WTC11 (cell line): ENCODE results near the gene PNRC1. TPM values are rescaled to one million over a fixed set of nuclear protein-coding genes. Genes with fewer than 3 reads are reported as not detected.

Experiments
- ATAC-seq: fragments of 200-7000 bp; cut with Tn5 transposase; 2 replicates; pipeline ENCODE4 v1.10.0; 2021; ENCODE audit warnings: mild to moderate bottlenecking, moderate library complexity
- CTCF ChIA-PET: fragments of 300-600 bp; sonication (Branson Sonifier 250); formaldehyde crosslinking; loops from one replicate; lab custom pipeline; 2021; ENCODE audit warnings: antibody characterized with exemption; lab: Charles Lee
- POLR2A ChIA-PET: fragments of 350-600 bp; sonication (Branson Sonifier 250); formaldehyde crosslinking; loops from one replicate; lab custom pipeline; 2021; ENCODE audit warnings: antibody characterized with exemption; lab: Charles Lee
- DNase-seq: peaks from one replicate; pipeline ENCODE4 v3.0.0; 2021; ENCODE audit warnings: low spot score
- H3K27ac Mint-ChIP-seq: 2 replicates; pipeline ENCODE4 v1.8.0; 2021; ENCODE audit warnings: mixed read lengths
- H3K27me3 Mint-ChIP-seq: 2 replicates; pipeline ENCODE4 v1.8.0; 2021; ENCODE audit warnings: low read depth, mild to moderate bottlenecking, moderate library complexity, mixed read lengths
- H3K36me3 Mint-ChIP-seq: 2 replicates; pipeline ENCODE4 v1.8.0; 2021; ENCODE audit warnings: mixed read lengths
- H3K4me1 Mint-ChIP-seq: 2 replicates; pipeline ENCODE4 v1.8.0; 2022; ENCODE audit warnings: mixed read lengths
- H3K4me3 Mint-ChIP-seq: 2 replicates; pipeline ENCODE4 v1.8.0; 2021; ENCODE audit warnings: mild to moderate bottlenecking, moderate library complexity, mixed read lengths
- H3K9me3 Mint-ChIP-seq: 2 replicates; pipeline ENCODE4 v1.8.0; 2021; ENCODE audit warnings: mixed read lengths
- AFF4 ChIP-seq: sonication (generic); formaldehyde crosslinking; IDR thresholded peaks from 2 replicates; pipeline ENCODE4 v1.8.1; 2023; ENCODE audit warnings: mild to moderate bottlenecking, missing genetic modification reagents, borderline replicate concordance
- AR ChIP-seq: fragments of 250-450 bp; sonication (Bioruptor Pico); IDR thresholded peaks from 2 replicates; pipeline ENCODE4 v1.9.0; 2021; ENCODE audit warnings: mild to moderate bottlenecking
- ATF3 ChIP-seq: sonication (generic); formaldehyde crosslinking; conservative IDR thresholded peaks from 2 replicates; pipeline ENCODE4 v1.8.1; 2022; ENCODE audit warnings: mild to moderate bottlenecking, missing genetic modification reagents
- CBFB ChIP-seq: sonication (generic); formaldehyde crosslinking; IDR thresholded peaks from 2 replicates; pipeline ENCODE4 v1.8.1; 2022; ENCODE audit warnings: mild to moderate bottlenecking, low read depth, missing genetic modification reagents
- FOXJ3 ChIP-seq: sonication (generic); formaldehyde crosslinking; IDR thresholded peaks from 2 replicates; pipeline ENCODE4 v1.9.0; 2021; ENCODE audit warnings: missing genetic modification reagents, mild to moderate bottlenecking, borderline replicate concordance
- FOXK1 ChIP-seq: sonication (generic); formaldehyde crosslinking; IDR thresholded peaks from 2 replicates; pipeline ENCODE4 v1.8.0; 2022; ENCODE audit warnings: mild to moderate bottlenecking, moderate library complexity, missing genetic modification reagents
- FOXP1 ChIP-seq: sonication (generic); formaldehyde crosslinking; IDR thresholded peaks from 2 replicates; pipeline ENCODE4 v1.8.0; 2022; ENCODE audit warnings: missing genetic modification reagents, mild to moderate bottlenecking, moderate library complexity, borderline replicate concordance
- GABPB1 ChIP-seq: sonication (generic); formaldehyde crosslinking; IDR thresholded peaks from 2 replicates; pipeline ENCODE4 v1.8.1; 2023; ENCODE audit warnings: mild to moderate bottlenecking, missing genetic modification reagents
- IRF1 ChIP-seq: sonication (generic); formaldehyde crosslinking; IDR thresholded peaks from 2 replicates; pipeline ENCODE4 v1.8.0; 2023; ENCODE audit warnings: missing genetic modification reagents
- SMAD3 ChIP-seq: sonication (generic); formaldehyde crosslinking; IDR thresholded peaks from 2 replicates; pipeline ENCODE4 v1.8.0; 2022; ENCODE audit warnings: missing genetic modification reagents, mild to moderate bottlenecking, borderline replicate concordance
- SMAD4 ChIP-seq: sonication (generic); formaldehyde crosslinking; IDR thresholded peaks from 2 replicates; pipeline ENCODE4 v1.8.0; 2022; ENCODE audit warnings: mild to moderate bottlenecking, missing genetic modification reagents
- SOX15 ChIP-seq: fragments of 250-450 bp; sonication (Bioruptor Pico); IDR thresholded peaks from 2 replicates; pipeline ENCODE4 v1.9.0; 2021; ENCODE audit warnings: mild to moderate bottlenecking
- SP1 ChIP-seq: sonication (generic); formaldehyde crosslinking; conservative IDR thresholded peaks from 2 replicates; pipeline ENCODE4 v1.8.1; 2022; ENCODE audit warnings: missing genetic modification reagents
- TEAD4 ChIP-seq: sonication (generic); formaldehyde crosslinking; IDR thresholded peaks from 2 replicates; pipeline ENCODE4 v1.8.0; 2022; ENCODE audit warnings: mild to moderate bottlenecking, missing genetic modification reagents
- ZBTB21 ChIP-seq: sonication (generic); formaldehyde crosslinking; IDR thresholded peaks from 2 replicates; pipeline ENCODE4 v1.8.1; 2023; ENCODE audit warnings: mild to moderate bottlenecking, missing genetic modification reagents, borderline replicate concordance
- ZNF425 ChIP-seq: fragments of 250-450 bp; sonication (Bioruptor Pico); conservative IDR thresholded peaks from 2 replicates; pipeline ENCODE4 v1.9.0; 2021; ENCODE audit warnings: mild to moderate bottlenecking
- ZNF532 ChIP-seq: fragments of 250-450 bp; sonication (Bioruptor Pico); IDR thresholded peaks from 2 replicates; pipeline ENCODE4 v1.9.0; 2021; ENCODE audit warnings: mild to moderate bottlenecking, borderline replicate concordance
- total RNA-seq: library from RNA; stranded (reverse); gene quantifications from 3 replicates; pipeline ENCODE4 v1.2.3, GENCODE V29; 2021

Gene PNRC1
- total RNA-seq, 1 experiment from 2014 or later: 39.0 TPM

- Mint-ChIP-seq H3K36me3 (no peaks in the 10 kb centered on the region), H3K4me1 (peaks cover 9% of the 10 kb centered on the region), H3K9me3 (no peaks in the 10 kb centered on the region), H3K4me3 (peak overlapping the region; percentile 74), H3K27ac (no peak overlapping the region), H3K27me3 (peaks cover 49% of the 10 kb centered on the region)
- TF ChIP-seq AR: no peak
- TF ChIP-seq SMAD4 (CRISPR knock-in tag): no peak
- no peak for TF ChIP-seq TEAD4 (CRISPR knock-in tag)
- TF ChIP-seq AFF4 (CRISPR knock-in tag): no peak
- no peak for TF ChIP-seq FOXP1 (CRISPR knock-in tag)
- TF ChIP-seq FOXJ3: no peak
- TF ChIP-seq SMAD3 (CRISPR knock-in tag): no peak
- TF ChIP-seq SOX15 (CRISPR knock-in tag): no peak
- no peak for TF ChIP-seq ZNF425 (CRISPR knock-in tag)
- TF ChIP-seq GABPB1 (CRISPR knock-in tag): no peak
- TF ChIP-seq ZBTB21 (CRISPR knock-in tag): no peak
- TF ChIP-seq IRF1: no peak
- TF ChIP-seq ATF3 (CRISPR knock-in tag): no peak
- no peak for TF ChIP-seq SP1
- no peak for TF ChIP-seq FOXK1
- no peak for TF ChIP-seq CBFB
- TF ChIP-seq ZNF532: no peak
- ChIA-PET CTCF (interaction anchor here (0.7 to 1.9 kb wide), 4 partner anchors 8 to 134 kb away, joined by 3 to 21 read pairs (median 5); no protein-coding TSS in a partner anchor), POLR2A (interaction anchor here (2.7 kb wide), 1 partner anchor 37 kb away, joined by 23 read pairs; the partner anchor contains the start of gene PNRC1)
- ATAC-seq (no peak), DNase-seq (no peak)
Observed at GRCh38 chr6:89116702-89117101, 36.2 kb downstream of the PNRC1 start.
